ENCODE results near the gene KCTD4. TPM values are rescaled to one million over a fixed set of nuclear protein-coding genes. Genes with fewer than 3 reads are reported as not detected.

Gene KCTD4
- total and polyA plus RNA-seq, 8 donors, result 0.10 TPM; not detected in 7

DNA sequence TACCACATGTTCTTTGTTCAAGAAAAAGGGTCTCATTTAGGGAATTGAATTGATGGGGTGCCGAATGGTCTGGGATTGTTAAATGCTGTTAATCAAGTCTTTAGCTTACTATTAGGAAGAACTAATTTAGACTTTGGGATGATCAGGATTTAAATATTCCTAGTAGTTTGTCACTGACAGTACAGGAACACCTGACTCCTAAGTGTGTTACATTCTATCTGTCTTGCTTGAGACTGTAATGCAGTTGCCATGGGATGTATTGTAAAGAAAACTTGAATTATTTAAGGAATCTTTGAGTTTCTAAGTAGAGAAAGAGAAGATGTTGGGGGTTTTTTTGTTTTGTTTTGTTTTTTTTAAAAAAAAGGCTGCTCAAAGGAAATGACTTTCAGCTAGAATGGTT lies 17.8 kb upstream of the KCTD4 start:
- no peak for DNase-seq
- no peak overlapping the region for H3K4me3 ChIP-seq
- no peaks in the 10 kb centered on the region for H3K27me3 ChIP-seq
- TF ChIP-seq POLR2AphosphoS5 (IDR thresholded peaks at IDR 0.05), result no peak
- no peak for TF ChIP-seq EP300 (IDR thresholded peaks at IDR 0.05)
- TF ChIP-seq, protein P1, sequence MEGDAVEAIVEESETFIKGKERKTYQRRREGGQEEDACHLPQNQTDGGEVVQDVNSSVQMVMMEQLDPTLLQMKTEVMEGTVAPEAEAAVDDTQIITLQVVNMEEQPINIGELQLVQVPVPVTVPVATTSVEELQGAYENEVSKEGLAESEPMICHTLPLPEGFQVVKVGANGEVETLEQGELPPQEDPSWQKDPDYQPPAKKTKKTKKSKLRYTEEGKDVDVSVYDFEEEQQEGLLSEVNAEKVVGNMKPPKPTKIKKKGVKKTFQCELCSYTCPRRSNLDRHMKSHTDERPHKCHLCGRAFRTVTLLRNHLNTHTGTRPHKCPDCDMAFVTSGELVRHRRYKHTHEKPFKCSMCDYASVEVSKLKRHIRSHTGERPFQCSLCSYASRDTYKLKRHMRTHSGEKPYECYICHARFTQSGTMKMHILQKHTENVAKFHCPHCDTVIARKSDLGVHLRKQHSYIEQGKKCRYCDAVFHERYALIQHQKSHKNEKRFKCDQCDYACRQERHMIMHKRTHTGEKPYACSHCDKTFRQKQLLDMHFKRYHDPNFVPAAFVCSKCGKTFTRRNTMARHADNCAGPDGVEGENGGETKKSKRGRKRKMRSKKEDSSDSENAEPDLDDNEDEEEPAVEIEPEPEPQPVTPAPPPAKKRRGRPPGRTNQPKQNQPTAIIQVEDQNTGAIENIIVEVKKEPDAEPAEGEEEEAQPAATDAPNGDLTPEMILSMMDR (IDR thresholded peaks at IDR 0.05), result no peak
- no peak for TF ChIP-seq POLR2A (IDR thresholded peaks at IDR 0.05)
- H3K27ac ChIP-seq, result peak overlapping the region in 1 of 5 donors; percentile 44
- intact Hi-C loops (cut with DNase I; ENCODE audit: low total_unique reads), result no loop called here
- 94 to 100% (median 97%) methylated on average over 1 of the region's 1 CpG for WGBS, 5 donors
- peaks cover 0 to 7% (median 0%) of the 10 kb centered on the region in 4 donors for H3K4me1 ChIP-seq
- H3K36me3 ChIP-seq, result no peaks in the 10 kb centered on the region
- no peaks in the 10 kb centered on the region for H3K9me3 ChIP-seq

DNA sequence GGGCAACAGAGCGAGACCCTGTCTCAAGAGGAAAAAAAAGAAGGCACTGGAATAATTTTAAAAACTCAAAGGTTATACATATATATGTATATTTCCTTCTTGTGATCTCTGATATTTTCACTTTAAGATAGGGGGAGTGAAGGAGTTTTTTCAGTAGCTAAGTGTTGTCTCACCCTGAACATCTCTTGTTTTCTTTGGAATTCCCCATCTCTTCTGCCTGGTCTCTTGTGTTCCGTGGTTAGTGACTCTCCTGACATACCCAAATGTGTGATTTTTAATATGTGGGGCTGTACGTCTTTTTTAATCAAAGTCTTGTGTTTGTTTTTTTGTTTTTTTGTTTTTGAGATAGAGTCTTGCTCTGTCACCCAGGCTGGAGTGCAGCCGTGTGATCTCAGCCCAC lies 15.3 kb upstream of the KCTD4 start:
- peaks cover 0 to 7% (median 0%) of the 10 kb centered on the region in 4 donors for H3K4me1 ChIP-seq
- H3K36me3 ChIP-seq, result no peaks in the 10 kb centered on the region
- TF ChIP-seq POLR2A (IDR thresholded peaks at IDR 0.05), result no peak
- no peak for TF ChIP-seq EP300 (IDR thresholded peaks at IDR 0.05)
- no peak for TF ChIP-seq POLR2AphosphoS5 (IDR thresholded peaks at IDR 0.05)
- TF ChIP-seq, protein P1 (IDR thresholded peaks at IDR 0.05), result no peak
- H3K27me3 ChIP-seq, result no peaks in the 10 kb centered on the region
- DNase-seq, result no peak
- intact Hi-C loops (cut with DNase I; ENCODE audit: low total_unique reads), result no loop called here
- no peak overlapping the region for H3K27ac ChIP-seq
- WGBS, 5 donors, result 90 to 95% (median 91%) methylated on average over 4 of the region's 4 CpGs
- no peaks in the 10 kb centered on the region for H3K9me3 ChIP-seq
- no peak overlapping the region for H3K4me3 ChIP-seq

DNA sequence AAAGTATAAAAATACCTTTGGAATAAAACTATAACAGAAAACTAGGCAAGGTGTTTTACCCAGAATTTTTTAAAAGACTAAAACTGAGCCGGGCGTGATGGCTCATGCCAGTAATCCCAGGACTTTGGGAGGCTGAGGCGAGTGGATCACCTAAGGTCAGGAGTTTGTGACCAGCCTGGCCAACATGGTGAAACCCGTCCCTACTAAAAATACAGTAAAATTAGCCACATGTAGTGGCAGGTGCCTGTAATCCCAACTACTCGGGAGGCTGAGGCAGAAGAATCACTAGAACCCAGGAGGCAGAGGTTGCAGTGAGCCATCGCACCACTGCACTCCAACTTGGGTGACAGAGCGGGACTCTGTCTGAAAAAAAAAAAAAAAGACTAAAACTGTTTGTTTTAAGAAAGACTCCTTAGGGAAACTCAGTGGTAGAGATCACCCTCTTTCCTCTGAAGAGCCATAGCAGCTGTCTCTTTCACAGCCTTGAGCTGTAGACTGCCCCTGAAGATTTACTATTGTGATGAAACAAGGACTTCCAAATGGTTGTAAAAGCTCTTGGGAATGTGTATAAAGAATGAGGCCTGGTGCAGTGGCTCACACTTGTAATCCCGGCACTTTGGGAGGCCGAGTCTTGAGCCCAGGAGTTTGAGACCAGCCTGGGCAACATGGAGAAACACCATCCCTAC lies 14.7 kb upstream of the KCTD4 start:
- Histone ChIP-seq H3K4me3 (no peak overlapping the region), H3K27ac (no peak overlapping the region), H3K9me3 (no peaks in the 10 kb centered on the region), H3K36me3 (no peaks in the 10 kb centered on the region), H3K4me1 (peaks cover 0 to 7% (median 0%) of the 10 kb centered on the region in 4 donors), H3K27me3 (no peaks in the 10 kb centered on the region)
- intact Hi-C loops (cut with DNase I; ENCODE audit: low total_unique reads), result no loop called here
- 89 to 98% (median 96%) methylated on average over 9 of the region's 9 CpGs for WGBS, 5 donors
- no peak for TF ChIP-seq POLR2AphosphoS5 (IDR thresholded peaks at IDR 0.05)
- no peak for TF ChIP-seq EP300 (IDR thresholded peaks at IDR 0.05)
- TF ChIP-seq POLR2A (IDR thresholded peaks at IDR 0.05), result no peak
- TF ChIP-seq, protein P1 (IDR thresholded peaks at IDR 0.05), result no peak
- DNase-seq, result no peak

DNA sequence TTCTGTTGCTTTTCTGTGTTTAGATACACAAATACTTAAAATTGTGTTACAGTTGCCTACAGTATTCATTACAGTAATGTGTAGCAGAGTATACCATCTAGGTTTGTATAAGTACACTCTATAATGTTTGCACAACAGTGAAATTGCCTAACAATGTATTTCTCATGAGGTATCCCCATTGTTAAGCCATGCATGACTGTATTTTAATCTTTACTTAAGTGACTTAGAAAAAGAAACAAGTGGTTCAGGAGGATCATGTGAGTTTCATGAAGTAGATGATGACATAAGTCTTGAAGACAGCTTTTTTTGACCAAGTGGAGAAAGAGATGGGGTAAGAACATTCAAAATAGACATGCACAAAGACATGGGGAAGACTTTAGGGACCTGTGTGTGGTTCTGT lies 8.4 kb upstream of the KCTD4 start:
- no peaks in the 10 kb centered on the region for H3K27me3 ChIP-seq
- no peak overlapping the region for H3K4me3 ChIP-seq
- no peak overlapping the region for H3K27ac ChIP-seq
- no peak for DNase-seq
- no peaks in the 10 kb centered on the region for H3K9me3 ChIP-seq
- H3K4me1 ChIP-seq, result peaks cover 0 to 26% (median 15%) of the 10 kb centered on the region in 4 donors
- no peak for TF ChIP-seq EP300 (IDR thresholded peaks at IDR 0.05)
- TF ChIP-seq POLR2A (IDR thresholded peaks at IDR 0.05), result no peak
- TF ChIP-seq, protein P1 (IDR thresholded peaks at IDR 0.05), result no peak
- TF ChIP-seq POLR2AphosphoS5 (IDR thresholded peaks at IDR 0.05), result no peak
- intact Hi-C loops (cut with DNase I; ENCODE audit: low total_unique reads), result no loop called here
- peaks cover 0 to 12% (median 11%) of the 10 kb centered on the region in 4 donors for H3K36me3 ChIP-seq
